HCT116 (cell line): ENCODE results near the gene SULT1E1. TPM values are rescaled to one million over a fixed set of nuclear protein-coding genes. Genes with fewer than 3 reads are reported as not detected.

Experiments used
- ATAC-seq: fragments of 200-7000 bp; cut with Tn5 transposase; 2 replicates; pipeline ENCODE4 v1.9.1; 2020; ENCODE audit warnings: mild to moderate bottlenecking, moderate library complexity
- BruUV-seq: library from RNA; stranded (reverse); fragments of 400-500 nt; replicated peaks from 2 replicates; lab custom pipeline; 2021; lab: Mats Ljungman, UMichigan
- CTCF ChIA-PET: fragments of 300-600 bp; sonication (Branson Sonifier 250); formaldehyde crosslinking; loops from one replicate; lab custom pipeline; 2021; ENCODE audit warnings: antibody characterized with exemption; lab: Charles Lee
- POLR2A ChIA-PET: fragments of 300-600, 350-600 bp; sonication (Branson Sonifier 250); formaldehyde crosslinking; loops from one replicate; lab custom pipeline; 2021; ENCODE audit warnings: antibody characterized with exemption; lab: Charles Lee
- RAD21 ChIA-PET, 2 experiments: fragments of 300-600 bp; sonication (Branson Sonifier 250); formaldehyde crosslinking; loops; one replicate each; lab custom pipeline; 2023; ENCODE audit warnings: low total read pairs in 2 of 2; ENCODE audit not compliant: uncharacterized antibody in 2 of 2, unreplicated experiment in 2 of 2, low non-redundant PET in 1 of 2; lab: Charles Lee
- DNase-seq: peaks from one replicate; pipeline ENCODE4 v3.0.0-alpha.2; 2010; ENCODE audit warnings: low read depth, low spot score
- H2AFZ ChIP-seq: fragments of 200-600 bp; shearing (Covaris generic), sonication (generic); 2 replicates; pipeline ENCODE4 v1.6.1; 2017; ENCODE audit warnings: low read depth, mixed run types, mixed read lengths, antibody characterized with exemption, low read length; ENCODE audit not compliant: poor library complexity, severe bottlenecking
- H3K27ac ChIP-seq: 2 replicates; pipeline ENCODE4 v1.5.1; 2012; ENCODE audit warnings: low read depth, low read length
- H3K27me3 ChIP-seq: fragments of 200-600 bp; sonication (generic); 2 replicates; pipeline ENCODE4 v1.6.1; 2016; ENCODE audit warnings: mixed run types, low read length, mixed read lengths; ENCODE audit not compliant: insufficient read depth
- H3K36me3 ChIP-seq, 2 experiments: fragments of 200-500 bp in 1 of 2; fragments of 200-600 bp in 1 of 2; sonication (Bioruptor generic) in 1 of 2; sonication (generic) in 1 of 2; 2 replicates each; pipeline versions ENCODE4 v1.5.1 to v1.6.1; 2014 to 2016; ENCODE audit warnings: low read length in 2 of 2, inconsistent platforms in 1 of 2, mixed read lengths in 1 of 2, mixed run types in 1 of 2; ENCODE audit not compliant: insufficient read depth in 2 of 2, control insufficient read depth in 1 of 2
- H3K4me1 ChIP-seq, 2 experiments: fragments of 200-600 bp in 1 of 2; sonication (generic) in 1 of 2; 2 replicates each; pipeline versions ENCODE4 v1.5.1 to v1.6.1; 2012 to 2017; ENCODE audit warnings: low read length in 2 of 2, inconsistent platforms in 1 of 2, mild to moderate bottlenecking in 1 of 2, mixed read lengths in 1 of 2, mixed run types in 1 of 2, moderate library complexity in 1 of 2; ENCODE audit not compliant: insufficient read depth in 2 of 2, control insufficient read depth in 1 of 2
- H3K4me2 ChIP-seq: fragments of 200-600 bp; sonication (generic); 2 replicates; pipeline ENCODE4 v1.6.1; 2017; ENCODE audit warnings: mixed run types, low read length, mixed read lengths
- H3K4me3 ChIP-seq, 2 experiments: fragments of 200-600 bp in 1 of 2; sonication (generic) in 1 of 2; replicated peaks in 1 of 2; 2 replicates each; pipeline ENCODE4 v1.5.1; 2011 to 2016; ENCODE audit warnings: low read length in 2 of 2, control low read depth in 1 of 2, low read depth in 1 of 2, mild to moderate bottlenecking in 1 of 2, mixed read lengths in 1 of 2, mixed run types in 1 of 2
- H3K79me2 ChIP-seq: fragments of 200-600 bp; sonication (generic); 2 replicates; pipeline ENCODE4 v1.6.1; 2017; ENCODE audit warnings: mild to moderate bottlenecking, mixed run types, low read length, moderate library complexity, mixed read lengths; ENCODE audit not compliant: insufficient read depth
- H3K9ac ChIP-seq: fragments of 200-600 bp; sonication (generic); 2 replicates; pipeline ENCODE4 v1.6.1; 2016; ENCODE audit warnings: low read length, mixed read lengths
- H3K9me2 ChIP-seq: fragments of 200-600 bp; sonication (generic), shearing (Covaris generic); 2 replicates; pipeline ENCODE4 v1.6.1; 2017; ENCODE audit warnings: mixed run types, mild to moderate bottlenecking, moderate library complexity; ENCODE audit not compliant: insufficient read depth
- H3K9me3 ChIP-seq, 2 experiments: fragments of 200-500 bp in 1 of 2; fragments of 200-600 bp in 1 of 2; sonication (Bioruptor generic) in 1 of 2; sonication (generic) in 1 of 2; 2 replicates each; pipeline ENCODE4 v1.6.1; 2014 to 2017; ENCODE audit warnings: low read length in 2 of 2, mixed read lengths in 2 of 2, inconsistent platforms in 1 of 2, low read depth in 1 of 2, mild to moderate bottlenecking in 1 of 2, mixed run types in 1 of 2, moderate library complexity in 1 of 2; ENCODE audit not compliant: control insufficient read depth in 1 of 2, insufficient read depth in 1 of 2
- H4K20me1 ChIP-seq: fragments of 200-600 bp; sonication (generic), shearing (Covaris generic); 2 replicates; pipeline ENCODE4 v1.6.1; 2017; ENCODE audit warnings: mixed run types, mild to moderate bottlenecking, moderate library complexity; ENCODE audit not compliant: insufficient read depth
- CBX3 ChIP-seq: IDR thresholded peaks from 2 replicates; pipeline ENCODE4 v1.6.1; 2012; ENCODE audit warnings: low read depth
- CEBPB ChIP-seq: IDR thresholded peaks from 2 replicates; pipeline ENCODE4 v1.6.1; 2012; ENCODE audit warnings: low read depth
- EGR1 ChIP-seq: IDR thresholded peaks from 2 replicates; pipeline ENCODE4 v1.6.1; 2012; ENCODE audit warnings: low read depth
- ELF1 ChIP-seq: IDR thresholded peaks from 2 replicates; pipeline ENCODE4 v1.6.1; 2012; ENCODE audit warnings: low read depth, borderline replicate concordance
- EZH2 ChIP-seq: fragments of 200-600 bp; sonication (generic); IDR thresholded peaks from 2 replicates; pipeline ENCODE4 v1.6.1; 2017; ENCODE audit warnings: antibody characterized with exemption, mixed run types
- EZH2phosphoT487 ChIP-seq: fragments of 200-600 bp; IDR thresholded peaks from 2 replicates; pipeline ENCODE4 v1.6.1; 2018; ENCODE audit warnings: antibody characterized with exemption, borderline replicate concordance
- FOSL1 ChIP-seq: IDR thresholded peaks from 2 replicates; pipeline ENCODE4 v1.6.1; 2012; ENCODE audit warnings: low read depth
- POLR2A ChIP-seq: IDR thresholded peaks from 2 replicates; pipeline ENCODE4 v1.7.0; 2011; ENCODE audit warnings: borderline replicate concordance; ENCODE audit not compliant: insufficient read depth, insufficient read length; ENCODE audit errors: extremely low read depth
- RAD21 ChIP-seq: IDR thresholded peaks from 2 replicates; pipeline ENCODE4 v1.6.1; 2012; ENCODE audit warnings: low read depth, mild to moderate bottlenecking
- SP1 ChIP-seq: IDR thresholded peaks from 2 replicates; pipeline ENCODE4 v1.6.1; 2012; ENCODE audit warnings: low read depth
- SRF ChIP-seq: IDR thresholded peaks from 2 replicates; pipeline ENCODE4 v1.6.1; 2012; ENCODE audit warnings: low read depth
- TCF7L2 ChIP-seq: IDR thresholded peaks from 2 replicates; pipeline ENCODE4 v1.7.0; 2011; ENCODE audit warnings: borderline replicate concordance, inconsistent platforms; ENCODE audit not compliant: insufficient read depth, insufficient read length; ENCODE audit errors: extremely low read depth
- ZFX ChIP-seq: fragments of 450-650 bp; IDR thresholded peaks from 2 replicates; pipeline ENCODE4 v1.6.1; 2017
- intact Hi-C: fragments of 100-400 bp; cut with micrococcal nuclease; formaldehyde crosslinking; loops from 2 replicates; pipeline ENCODE4 v1.10.0; 2022
- total RNA-seq: library from RNA; stranded (reverse); gene quantifications from one replicate; pipeline ENCODE4 v1.2.1, GENCODE V29; 2021; ENCODE audit not compliant: unreplicated experiment
- TF ChIP-seq, protein P1 (sequence below): IDR thresholded peaks from 2 replicates; pipeline ENCODE4 v1.6.1; 2012; ENCODE audit warnings: low read depth
- TF ChIP-seq, protein P2 (sequence below), 3 experiments: fragments of 200-600 bp in 1 of 3; sonication (generic) in 1 of 3; IDR thresholded peaks in 2 of 3; conservative IDR thresholded peaks in 1 of 3; 2 replicates each; pipeline ENCODE4 v1.5.1; 2012 to 2017; ENCODE audit warnings: low read depth in 2 of 3, low read length in 2 of 3, antibody characterized with exemption in 1 of 3, borderline replicate concordance in 1 of 3, control low read depth in 1 of 3, mild to moderate bottlenecking in 1 of 3, mixed read lengths in 1 of 3, mixed run types in 1 of 3, moderate library complexity in 1 of 3; ENCODE audit not compliant: insufficient read depth in 1 of 3

The SULT1E1 gene
- total RNA-seq, 1 experiment from 2014 or later, result not detected

DNA sequence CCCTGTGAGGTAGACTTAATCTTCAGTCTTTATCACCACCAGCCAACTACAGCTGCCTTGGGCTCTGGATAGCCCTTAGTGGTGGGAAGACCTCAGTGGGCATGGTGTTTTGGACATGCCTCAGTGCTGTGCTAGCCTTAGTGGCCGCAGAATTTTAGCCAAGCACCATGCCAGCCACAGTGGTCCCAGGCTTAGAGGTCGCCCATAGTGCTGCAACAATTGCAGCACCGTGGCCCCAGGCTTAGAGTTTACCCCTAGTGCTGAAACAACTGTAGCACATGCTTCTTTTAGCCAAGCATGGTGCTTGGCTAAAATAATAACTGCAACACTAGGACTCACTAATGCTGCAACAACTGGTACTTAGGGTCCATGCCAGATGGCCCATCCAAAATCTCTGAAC lies 60.6 kb downstream of the SULT1E1 start:
- Histone ChIP-seq H3K4me1 (no peaks in the 10 kb centered on the region), H3K27me3 (no peaks in the 10 kb centered on the region), H3K4me3 (no peak overlapping the region), H3K9me2 (no peaks in the 10 kb centered on the region), H3K27ac (no peak overlapping the region)
- DNase-seq (no peak), ATAC-seq (no peak)
- POLR2A ChIA-PET, result no interaction called here
- no TSS peak for BruUV-seq
- TF ChIP-seq, protein P1, sequence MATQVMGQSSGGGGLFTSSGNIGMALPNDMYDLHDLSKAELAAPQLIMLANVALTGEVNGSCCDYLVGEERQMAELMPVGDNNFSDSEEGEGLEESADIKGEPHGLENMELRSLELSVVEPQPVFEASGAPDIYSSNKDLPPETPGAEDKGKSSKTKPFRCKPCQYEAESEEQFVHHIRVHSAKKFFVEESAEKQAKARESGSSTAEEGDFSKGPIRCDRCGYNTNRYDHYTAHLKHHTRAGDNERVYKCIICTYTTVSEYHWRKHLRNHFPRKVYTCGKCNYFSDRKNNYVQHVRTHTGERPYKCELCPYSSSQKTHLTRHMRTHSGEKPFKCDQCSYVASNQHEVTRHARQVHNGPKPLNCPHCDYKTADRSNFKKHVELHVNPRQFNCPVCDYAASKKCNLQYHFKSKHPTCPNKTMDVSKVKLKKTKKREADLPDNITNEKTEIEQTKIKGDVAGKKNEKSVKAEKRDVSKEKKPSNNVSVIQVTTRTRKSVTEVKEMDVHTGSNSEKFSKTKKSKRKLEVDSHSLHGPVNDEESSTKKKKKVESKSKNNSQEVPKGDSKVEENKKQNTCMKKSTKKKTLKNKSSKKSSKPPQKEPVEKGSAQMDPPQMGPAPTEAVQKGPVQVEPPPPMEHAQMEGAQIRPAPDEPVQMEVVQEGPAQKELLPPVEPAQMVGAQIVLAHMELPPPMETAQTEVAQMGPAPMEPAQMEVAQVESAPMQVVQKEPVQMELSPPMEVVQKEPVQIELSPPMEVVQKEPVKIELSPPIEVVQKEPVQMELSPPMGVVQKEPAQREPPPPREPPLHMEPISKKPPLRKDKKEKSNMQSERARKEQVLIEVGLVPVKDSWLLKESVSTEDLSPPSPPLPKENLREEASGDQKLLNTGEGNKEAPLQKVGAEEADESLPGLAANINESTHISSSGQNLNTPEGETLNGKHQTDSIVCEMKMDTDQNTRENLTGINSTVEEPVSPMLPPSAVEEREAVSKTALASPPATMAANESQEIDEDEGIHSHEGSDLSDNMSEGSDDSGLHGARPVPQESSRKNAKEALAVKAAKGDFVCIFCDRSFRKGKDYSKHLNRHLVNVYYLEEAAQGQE, result no peak
- TF ChIP-seq CBX3 (no peak), EZH2 (no peak), RAD21 (no peak), ELF1 (no peak), SP1 (no peak), FOSL1 (no peak), POLR2A (no peak), CEBPB (no peak), EGR1 (no peak), TCF7L2 (no peak), ZFX (no peak), EZH2phosphoT487 (no peak), SRF (no peak)
- TF ChIP-seq, protein P2, sequence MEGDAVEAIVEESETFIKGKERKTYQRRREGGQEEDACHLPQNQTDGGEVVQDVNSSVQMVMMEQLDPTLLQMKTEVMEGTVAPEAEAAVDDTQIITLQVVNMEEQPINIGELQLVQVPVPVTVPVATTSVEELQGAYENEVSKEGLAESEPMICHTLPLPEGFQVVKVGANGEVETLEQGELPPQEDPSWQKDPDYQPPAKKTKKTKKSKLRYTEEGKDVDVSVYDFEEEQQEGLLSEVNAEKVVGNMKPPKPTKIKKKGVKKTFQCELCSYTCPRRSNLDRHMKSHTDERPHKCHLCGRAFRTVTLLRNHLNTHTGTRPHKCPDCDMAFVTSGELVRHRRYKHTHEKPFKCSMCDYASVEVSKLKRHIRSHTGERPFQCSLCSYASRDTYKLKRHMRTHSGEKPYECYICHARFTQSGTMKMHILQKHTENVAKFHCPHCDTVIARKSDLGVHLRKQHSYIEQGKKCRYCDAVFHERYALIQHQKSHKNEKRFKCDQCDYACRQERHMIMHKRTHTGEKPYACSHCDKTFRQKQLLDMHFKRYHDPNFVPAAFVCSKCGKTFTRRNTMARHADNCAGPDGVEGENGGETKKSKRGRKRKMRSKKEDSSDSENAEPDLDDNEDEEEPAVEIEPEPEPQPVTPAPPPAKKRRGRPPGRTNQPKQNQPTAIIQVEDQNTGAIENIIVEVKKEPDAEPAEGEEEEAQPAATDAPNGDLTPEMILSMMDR (IDR thresholded peaks at IDR 0.05 in 2 of 3, conservative IDR thresholded peaks at IDR 0.05 in 1 of 3; ENCODE audit: borderline replicate concordance in 1 of 3, insufficient read depth in 1 of 3, low read depth in 2 of 3, low read length in 2 of 3), result no peak
- TF ChIP-seq, all 23 proteins: peak for 0
- Histone ChIP-seq H3K9me3 (no peaks in the 10 kb centered on the region), H3K4me2 (no peak overlapping the region), H3K36me3 (no peaks in the 10 kb centered on the region), H3K9ac (no peak overlapping the region), H2AFZ (no peak overlapping the region), H4K20me1 (no peaks in the 10 kb centered on the region), H3K79me2 (no peaks in the 10 kb centered on the region)
- CTCF ChIA-PET, result no interaction called here
- RAD21 ChIA-PET, result no interaction called here
- intact Hi-C loops, result no loop called here
